NCI-H510A (cell line): ENCODE results near the gene SPAG8.

Experiments
- DNase-seq: peaks from one replicate; lab custom pipeline; 2025; lab: John Stamatoyannopoulos, UW

The SPAG8 gene

GRCh38 chr9:35812025-35812602 is at the start of gene SPAG8:
TSS of gene SPAG8 (minus strand) at chr9:35812262. CDS start at chr9:35812147, 115 bp downstream.
- DNase-seq: peak; percentile 86

GRCh38 chr9:35861161-35861897 is 49.3 kb upstream of the SPAG8 start:
- DNase-seq: no peak

GRCh38 chr9:35859990-35860339 is 47.9 kb upstream of the SPAG8 start:
- DNase-seq: no peak

GRCh38 chr9:35859310-35859989 is 47.4 kb upstream of the SPAG8 start:
- no peak for DNase-seq

- no peak for DNase-seq
Measured at GRCh38 chr9:35858458-35858857, 46.4 kb upstream of the SPAG8 start.

- DNase-seq: no peak
Measured at GRCh38 chr9:35856882-35857281, 44.8 kb upstream of the SPAG8 start.

GRCh38 chr9:35856206-35856605 is 44.1 kb upstream of the SPAG8 start:
- no peak for DNase-seq

- no peak for DNase-seq
Measured at GRCh38 chr9:35854091-35854762, 42.2 kb upstream of the SPAG8 start.

GRCh38 chr9:35852876-35853865 is 41.1 kb upstream of the SPAG8 start:
- DNase-seq: no peak

GRCh38 chr9:35852267-35852815 is 40.3 kb upstream of the SPAG8 start:
- no peak for DNase-seq

GRCh38 chr9:35847792-35848572 is 35.9 kb upstream of the SPAG8 start:
- DNase-seq: no peak

GRCh38 chr9:35845824-35846771 is 34.0 kb upstream of the SPAG8 start:
- no peak for DNase-seq

- DNase-seq: no peak
Measured at GRCh38 chr9:35844628-35845270, 32.7 kb upstream of the SPAG8 start.

- no peak for DNase-seq
Measured at GRCh38 chr9:35842795-35843194, 30.7 kb upstream of the SPAG8 start.

GRCh38 chr9:35842020-35842745 is 30.1 kb upstream of the SPAG8 start:
- no peak for DNase-seq

GRCh38 chr9:35841645-35841900 is 29.5 kb upstream of the SPAG8 start:
- no peak for DNase-seq

- no peak for DNase-seq
Measured at GRCh38 chr9:35840881-35841644, 29.0 kb upstream of the SPAG8 start.

GRCh38 chr9:35839926-35840325 is 27.9 kb upstream of the SPAG8 start:
- DNase-seq: no peak
